Right renal cortex interstitium (tissue), 3 donors: ENCODE data around the gene PDILT. TPM values are rescaled to one million over a fixed set of nuclear protein-coding genes. Genes with fewer than 3 reads are reported as not detected.
"Not testable (repeated sequence)": the region's sequence is repeated elsewhere in the genome, so short reads cannot be mapped to it uniquely, and the experiment has no call there.

Source experiments
- DNase-seq, 3 donors: peaks; one replicate each; pipeline ENCODE4 v3.0.0-alpha.2; 2013; ENCODE audit warnings: low read depth in 3 of 3, low spot score in 2 of 3
- polyA plus RNA-seq, 3 donors: library from polyadenylated mRNA; unstranded; fragments of 120-200 nt; gene quantifications; one replicate each; pipeline ENCODE4 v1.2.1, GENCODE V29; 2013; ENCODE audit not compliant: insufficient read length in 3 of 3

The PDILT gene
- polyA plus RNA-seq, 3 donors: 0.16 TPM; not detected in 2

DNA sequence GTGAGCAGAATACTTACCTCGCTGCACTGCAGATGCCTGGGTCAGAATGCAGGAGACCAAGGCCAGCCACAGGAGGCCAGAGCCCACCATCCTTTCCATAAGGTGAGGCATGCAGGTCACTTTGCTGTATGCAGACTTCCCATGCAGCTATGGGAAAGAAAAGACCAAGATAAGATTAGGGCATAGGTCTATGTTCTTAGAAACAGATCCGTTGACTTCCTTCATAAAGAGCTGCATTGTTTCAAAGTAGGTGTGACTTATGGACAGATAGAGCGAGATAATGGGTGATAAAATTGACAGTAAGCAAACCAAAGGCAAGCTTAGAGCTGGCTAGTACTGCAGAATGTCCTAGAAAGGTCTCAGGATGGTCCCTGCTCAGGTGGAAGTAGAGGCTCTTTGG is 78.2 kb downstream of the PDILT start:
- no peak for DNase-seq

DNA sequence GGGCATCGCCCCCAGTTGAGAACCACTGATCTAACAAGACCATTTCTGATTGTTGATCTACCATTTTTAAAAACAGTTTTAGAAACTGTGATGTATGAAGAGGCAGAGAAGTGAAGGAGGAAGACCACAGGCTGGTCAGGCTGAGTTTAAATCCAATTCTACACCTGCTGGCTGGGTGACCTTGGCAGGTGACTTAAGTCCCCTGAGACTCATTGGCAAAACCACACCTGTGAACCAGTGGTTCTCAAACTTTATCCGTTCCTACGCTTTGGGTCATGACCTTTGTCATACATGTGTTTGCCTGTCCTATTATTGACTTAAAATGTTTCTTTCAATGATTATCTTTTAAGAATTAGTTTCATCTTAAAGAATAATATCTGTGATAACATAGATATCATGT is 79.5 kb downstream of the PDILT start:
- no peak for DNase-seq

DNA sequence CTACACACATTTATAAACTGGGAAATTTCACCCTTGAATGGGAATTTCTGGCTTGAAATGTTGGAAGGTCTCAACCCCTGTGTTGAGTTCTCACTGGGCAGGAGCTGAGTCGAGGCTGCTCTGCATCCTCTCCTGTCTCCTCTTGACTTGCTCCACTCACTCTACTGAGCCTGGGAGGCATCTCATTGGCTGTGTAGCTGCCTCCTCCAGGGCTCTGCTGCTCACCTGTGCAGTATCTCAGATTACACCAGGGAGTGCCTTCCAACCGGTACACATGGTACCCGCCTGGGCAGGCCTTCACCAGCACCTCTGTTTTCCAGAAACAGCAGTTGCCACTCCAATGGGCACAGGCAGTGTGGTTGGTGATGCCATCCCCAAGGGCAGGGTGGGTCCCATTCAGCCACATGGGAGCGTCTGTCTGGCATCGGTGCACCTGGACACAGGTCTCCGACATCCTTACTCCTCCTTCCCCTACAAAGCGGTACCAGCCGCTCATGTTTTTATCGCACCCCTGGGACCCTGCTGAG is 80.9 kb downstream of the PDILT start:
- DNase-seq: no peak

DNA sequence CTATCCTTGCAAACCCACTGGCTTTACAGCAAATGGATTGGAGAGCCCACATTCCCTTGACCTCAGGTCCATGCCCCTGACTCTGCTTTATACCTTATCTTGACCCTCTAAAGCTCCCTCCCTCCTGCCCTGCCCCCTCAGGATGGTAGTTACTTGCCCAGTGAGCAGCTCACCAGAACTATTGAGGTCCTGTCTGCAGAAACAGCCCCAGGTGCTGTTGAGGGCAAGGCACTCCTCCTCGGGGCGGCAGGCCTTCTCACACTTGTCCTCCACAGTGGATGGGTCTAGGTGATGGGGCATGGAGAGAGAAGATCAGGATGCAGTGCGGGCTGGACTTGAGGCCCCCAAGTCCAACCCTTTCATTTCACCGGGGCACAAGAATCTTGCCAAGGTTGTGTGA is 81.8 kb downstream of the PDILT start:
- DNase-seq: no peak

DNA sequence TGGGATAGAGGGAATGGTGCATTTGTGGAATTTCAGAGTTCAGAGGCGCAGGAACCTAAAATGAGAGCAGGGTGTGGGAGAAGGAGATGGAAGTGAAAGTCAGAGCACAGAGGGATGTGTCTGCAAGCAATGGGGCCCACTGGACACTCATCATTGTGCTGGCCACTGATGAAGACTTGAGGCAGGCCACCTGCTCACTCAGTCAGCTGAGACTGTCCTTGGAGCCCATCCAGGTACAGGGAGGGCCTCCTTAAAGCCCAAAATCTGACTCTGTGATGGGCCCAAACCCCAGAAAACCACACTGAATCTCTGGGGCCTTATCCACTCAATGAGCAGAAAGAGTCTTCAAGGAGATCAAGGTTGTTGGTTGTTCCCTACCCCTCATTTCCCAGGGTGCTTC is 82.9 kb downstream of the PDILT start:
- no peak for DNase-seq

DNA sequence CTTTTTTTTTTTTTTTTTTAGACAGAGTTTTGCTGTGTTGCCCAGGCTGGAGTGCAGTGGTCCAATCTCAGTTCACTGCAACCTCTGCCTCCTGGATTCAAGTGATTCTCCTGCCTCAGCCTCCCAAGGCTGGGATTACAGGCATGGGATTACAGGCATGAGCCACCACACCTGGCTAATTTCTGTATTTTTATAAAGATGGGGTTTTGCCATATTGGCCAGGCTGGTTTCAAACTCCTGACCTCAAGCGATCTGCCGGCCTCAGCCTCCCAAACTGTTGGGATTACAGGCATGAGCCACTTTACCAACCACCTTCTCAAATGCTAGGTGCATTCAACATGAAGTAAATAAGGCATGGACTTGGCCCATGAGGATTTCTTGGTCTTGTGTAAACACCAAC is 83.5 kb downstream of the PDILT start:
- not testable (repeated sequence) for DNase-seq

DNA sequence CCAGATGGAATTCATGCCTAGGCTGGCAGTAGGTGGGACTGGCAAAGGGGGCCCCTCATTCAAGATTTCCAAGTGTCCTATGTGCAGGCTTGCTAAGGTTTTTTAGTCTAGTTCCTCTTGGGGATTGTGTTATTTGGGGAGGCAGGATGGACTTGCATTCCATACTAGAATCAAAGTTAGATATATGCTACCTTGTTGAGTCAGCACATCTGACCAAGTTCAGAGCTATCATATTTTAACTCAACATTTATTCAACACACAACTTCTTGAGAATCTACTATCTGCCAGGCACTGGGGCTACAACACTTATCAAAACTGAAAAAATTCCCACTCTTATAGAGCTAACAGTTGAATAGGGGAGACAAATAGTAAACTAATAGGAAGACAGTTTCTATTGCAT is 83.9 kb downstream of the PDILT start:
- no peak for DNase-seq

DNA sequence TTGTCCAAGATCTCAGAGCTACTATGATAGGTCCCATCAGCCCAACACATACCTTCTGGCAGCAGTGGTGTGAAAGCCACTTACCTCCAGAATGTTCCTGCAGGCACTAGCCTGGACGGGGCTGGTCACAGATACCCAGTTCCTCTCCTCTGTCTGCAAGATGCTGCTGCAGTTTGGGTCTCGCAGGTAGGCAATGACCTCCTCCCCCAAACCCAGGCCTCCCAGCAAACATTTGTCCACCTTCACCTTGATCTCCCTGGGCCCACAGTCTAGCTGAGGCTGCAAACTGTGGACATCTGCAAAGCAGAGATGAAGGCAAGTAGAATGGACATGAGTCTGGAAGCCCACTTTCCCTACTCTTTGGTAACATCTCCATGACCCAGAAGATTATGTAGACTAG is 84.4 kb downstream of the PDILT start:
- no peak for DNase-seq

DNA sequence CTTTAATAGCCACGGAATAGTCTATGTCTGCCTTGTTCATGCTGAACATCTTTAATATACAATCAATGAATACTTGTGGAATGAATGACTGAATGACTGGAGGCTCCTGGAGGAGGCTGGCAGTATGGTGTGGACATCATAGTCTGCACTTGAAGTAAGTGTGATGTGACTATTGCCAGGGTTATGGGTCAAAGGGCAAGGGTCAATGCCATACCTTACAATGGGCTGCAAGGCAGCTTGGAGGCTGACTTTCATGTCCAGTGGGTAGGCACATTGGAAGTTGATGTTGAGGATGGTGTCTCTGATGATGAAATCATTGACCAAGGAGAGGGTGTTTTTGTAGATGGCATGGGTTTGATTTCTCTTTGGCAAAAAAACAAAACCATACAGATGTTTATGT is 85.1 kb downstream of the PDILT start:
- no peak for DNase-seq

DNA sequence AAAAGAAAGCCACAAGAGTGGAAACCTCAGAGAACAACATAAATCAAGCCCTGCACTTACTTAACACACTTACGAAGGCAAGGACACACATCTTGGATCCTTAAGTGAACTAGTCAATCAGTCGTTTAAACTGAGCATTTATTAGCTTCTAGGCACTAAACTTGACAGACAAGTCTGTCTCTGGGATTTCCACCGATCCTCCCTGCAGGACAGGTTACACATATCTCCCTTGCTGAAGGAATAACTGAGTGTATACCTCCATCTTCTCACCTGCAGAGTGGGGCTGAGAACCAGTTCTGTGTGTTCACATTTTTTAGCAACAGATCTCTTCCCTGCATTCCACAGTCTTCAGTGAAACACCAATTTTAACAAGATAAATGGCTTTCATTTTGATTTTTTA is 86.1 kb downstream of the PDILT start:
- DNase-seq: no peak

DNA sequence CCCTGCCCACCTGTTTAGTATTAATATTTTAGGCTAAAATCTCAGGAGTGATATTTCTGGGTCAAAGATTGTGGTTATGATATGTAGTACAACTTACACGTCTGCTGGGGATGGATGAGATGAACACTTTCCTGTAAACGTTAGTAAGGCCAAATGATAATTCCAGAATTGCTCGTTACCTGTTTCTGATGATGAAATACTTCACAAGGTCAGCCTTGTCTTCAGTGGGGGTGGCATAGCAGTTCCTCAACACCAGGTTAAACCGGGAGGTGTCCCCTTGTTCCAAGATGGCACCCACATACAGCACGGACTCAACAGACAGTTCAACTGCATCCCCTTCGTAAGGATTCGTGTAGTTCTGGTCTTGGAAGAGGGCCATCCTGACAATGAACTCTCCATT is 86.5 kb downstream of the PDILT start:
- DNase-seq: no peak

DNA sequence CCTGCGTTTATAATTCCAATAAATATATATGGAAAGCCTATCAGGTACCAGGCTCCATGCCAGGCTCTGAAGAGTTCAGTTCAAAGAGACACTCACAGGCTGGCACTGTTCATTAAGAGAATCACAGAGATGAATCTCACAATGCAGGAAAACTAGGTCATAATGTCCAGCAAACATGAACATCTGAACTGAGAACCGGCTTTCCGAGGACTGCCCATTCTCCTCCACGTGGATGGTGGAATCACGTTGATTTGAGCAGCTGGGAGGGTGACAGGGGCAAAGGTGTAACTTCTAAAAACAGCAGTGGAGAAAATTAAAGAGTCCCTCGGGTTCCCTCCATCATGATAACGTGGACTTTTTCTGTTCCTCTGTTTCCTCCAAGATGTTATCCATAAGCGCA is 87.4 kb downstream of the PDILT start:
- no peak for DNase-seq

DNA sequence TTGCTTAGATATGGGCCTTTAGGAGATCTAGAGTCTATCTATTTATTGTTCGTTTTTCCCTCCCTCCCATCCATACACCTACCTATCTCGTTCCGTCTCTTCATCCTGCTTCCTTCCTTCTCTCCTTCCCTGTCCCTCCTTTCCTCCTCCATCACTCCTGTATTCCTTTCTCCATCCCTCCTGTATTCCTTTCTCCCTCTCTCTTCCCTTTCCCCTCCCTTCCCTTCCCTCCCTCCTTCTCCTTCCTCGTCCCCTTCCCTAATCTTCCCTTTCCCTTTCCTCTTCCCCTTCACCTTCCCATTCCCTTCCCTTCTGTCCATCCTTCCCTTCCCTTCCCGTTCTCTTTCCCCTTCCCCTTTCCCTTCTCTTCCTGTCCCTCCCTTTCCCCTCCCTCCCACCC is 87.8 kb downstream of the PDILT start:
- DNase-seq: no peak

DNA sequence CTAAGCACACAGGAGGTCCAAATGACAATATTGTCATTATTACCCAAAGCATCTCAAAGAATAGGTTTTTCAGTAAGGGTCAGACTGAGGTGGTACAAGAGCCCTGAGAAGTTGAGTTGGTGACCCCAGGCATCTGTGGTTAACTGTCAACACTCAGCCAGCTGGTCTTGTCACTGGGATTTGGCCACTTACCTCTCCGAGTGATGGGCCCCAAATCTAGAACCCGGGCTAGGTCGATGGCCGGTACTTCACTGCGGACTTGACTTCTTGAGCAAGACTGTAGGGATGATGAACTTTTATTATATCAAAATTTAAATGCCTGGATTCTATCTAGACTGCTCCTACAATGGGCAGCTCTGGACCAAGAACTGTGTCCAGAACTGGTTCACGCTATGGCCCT is 88.8 kb downstream of the PDILT start:
- DNase-seq: no peak

DNA sequence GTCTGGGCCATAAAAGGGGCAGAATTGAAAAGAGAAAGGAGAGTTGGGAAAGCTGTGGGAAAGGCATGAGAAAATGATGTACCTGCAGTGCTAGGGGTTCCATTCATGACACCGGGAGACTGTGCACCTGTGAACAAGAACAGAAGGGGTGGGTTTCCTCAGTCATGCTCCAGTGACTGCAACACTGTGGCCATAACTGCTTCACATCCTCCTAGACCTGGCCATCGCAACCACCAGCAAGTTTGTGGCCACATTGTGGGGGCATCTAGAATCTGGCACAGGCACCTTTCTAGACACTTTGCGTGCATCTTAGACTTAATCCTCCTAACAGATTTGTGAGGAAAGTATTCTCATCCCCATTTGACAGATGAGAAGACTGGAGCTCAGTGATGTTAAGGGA is 90.0 kb downstream of the PDILT start:
- no peak for DNase-seq

DNA sequence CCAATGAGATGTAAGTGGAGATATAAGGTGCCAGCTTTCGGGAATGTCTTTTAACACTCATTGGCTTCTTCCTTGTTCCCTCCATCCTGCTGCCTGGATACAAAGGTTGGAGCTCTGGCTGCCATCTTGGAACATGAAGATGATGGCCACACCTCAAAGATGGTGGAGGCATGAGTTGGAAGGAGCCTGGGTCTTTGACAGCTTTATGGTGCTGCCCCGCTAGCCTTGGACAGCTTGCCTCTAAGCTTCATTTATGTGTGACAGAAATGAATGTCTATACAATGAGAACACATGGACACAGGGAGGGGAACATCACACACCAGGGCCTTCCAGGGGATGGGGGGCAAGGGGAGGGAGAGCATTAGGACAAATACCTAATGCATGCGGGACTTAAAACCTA is 90.8 kb downstream of the PDILT start:
- DNase-seq: no peak

DNA sequence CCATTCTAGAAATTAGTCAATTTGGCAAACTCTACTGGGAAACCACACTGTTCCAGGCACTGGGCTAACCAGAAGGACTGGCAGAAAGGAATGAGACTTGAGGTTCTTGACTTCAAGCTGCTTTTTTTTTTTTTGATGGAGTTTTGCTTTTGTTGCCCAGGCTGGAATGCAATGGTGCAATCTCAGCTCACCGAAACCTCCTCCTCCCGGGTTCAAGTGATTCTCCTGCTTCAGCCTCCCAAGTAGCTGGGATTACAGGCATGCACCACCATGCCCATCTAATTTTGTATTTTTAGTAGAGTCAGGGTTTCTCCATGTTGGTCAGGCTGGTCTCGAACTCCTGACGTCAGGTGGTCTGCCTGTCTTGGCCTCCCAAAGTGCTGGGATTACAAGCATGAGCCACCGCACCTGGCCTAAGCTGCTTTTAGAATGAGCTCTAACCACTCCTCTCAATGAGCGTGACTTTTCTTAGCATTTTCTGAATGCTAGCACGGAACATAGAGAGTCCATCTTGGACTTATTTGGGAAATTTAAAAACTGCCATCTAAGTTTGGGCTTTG is 91.9 kb downstream of the PDILT start:
- not testable (repeated sequence) for DNase-seq

DNA sequence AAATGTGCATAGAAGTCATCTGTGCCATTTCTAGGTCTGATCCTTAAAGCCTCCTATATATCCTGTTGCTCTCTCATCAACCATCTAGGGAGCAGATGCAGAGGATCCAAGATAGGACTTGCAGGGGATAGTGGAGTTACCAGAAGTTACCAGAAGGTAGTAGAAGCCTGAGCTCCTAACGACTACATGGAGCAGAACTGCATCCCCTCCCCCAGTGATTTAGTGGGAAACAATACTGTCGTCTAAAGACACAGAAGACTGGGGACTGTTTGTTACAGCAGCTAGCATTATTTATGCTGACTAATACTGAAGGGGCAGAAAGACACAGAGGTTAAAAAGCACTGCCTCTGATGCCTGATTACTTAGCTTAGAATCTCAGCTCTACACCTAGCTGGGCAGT is 93.0 kb downstream of the PDILT start:
- DNase-seq: no peak

DNA sequence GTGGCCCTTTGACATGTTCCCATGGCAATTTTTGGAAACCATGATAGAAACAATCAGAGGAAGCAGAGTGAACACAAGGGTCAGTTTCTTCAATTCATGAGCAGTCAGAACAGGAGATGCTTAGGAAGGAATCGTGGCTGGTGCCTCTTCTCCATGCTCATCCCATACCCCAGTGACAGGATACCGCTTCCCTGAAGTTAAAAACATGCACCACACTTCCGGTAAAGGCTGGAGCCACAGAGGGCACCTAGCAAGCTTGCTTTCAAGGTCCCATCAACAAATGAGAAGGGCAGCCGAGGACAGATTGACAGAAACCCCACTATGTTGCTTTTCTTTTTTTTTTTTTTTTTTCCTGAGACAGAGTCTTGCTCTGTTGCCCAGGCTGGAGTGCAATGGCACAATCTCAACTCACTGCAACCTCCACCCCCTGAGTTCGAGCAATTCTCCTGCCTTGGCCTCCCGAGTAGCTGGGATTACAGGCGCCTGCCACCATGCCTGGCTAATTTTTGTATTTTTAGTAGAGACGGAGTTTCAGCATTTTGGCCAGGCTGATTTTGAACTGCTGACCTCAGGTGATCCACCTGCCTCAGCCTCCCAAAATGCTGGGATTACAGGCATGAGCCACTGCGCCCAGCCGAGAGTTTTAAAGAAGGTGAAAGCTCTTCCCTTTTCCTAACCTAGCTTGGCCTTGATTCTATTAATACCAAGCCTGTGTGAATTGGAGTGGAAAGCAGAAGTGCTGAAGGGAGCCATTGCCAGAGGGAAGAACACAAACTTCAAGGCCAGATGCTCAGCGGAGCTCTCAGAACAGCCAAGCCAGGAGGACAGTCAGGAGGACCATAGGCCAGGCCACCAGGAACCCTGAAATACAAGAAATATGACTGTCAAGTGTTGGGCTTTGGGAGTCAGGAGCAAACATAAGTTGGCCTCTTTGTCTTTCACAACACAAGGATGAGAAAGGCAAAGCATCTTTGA is 93.8 kb downstream of the PDILT start:
- no peak for DNase-seq

DNA sequence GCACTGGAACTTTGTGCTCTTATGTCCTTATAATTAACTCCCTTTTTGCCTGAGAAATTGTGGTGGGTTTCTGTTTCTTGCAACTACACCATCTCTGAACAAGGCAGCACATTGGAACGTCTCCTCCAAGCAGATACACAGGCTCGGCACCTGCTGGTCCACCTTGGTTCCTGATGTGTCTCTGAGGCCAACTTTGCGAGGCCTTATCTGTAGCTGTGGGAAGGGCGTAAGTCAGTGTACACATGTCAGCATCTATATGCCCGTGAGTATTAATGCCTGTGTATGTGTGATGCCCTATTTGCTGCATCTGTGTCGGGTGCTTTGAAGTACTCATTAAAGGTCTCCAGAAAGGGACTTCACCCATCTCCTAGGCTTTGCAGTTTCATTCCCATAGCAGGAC is 94.8 kb downstream of the PDILT start:
- no peak for DNase-seq
